Ishikawa (cell line): Measurements from ENCODE around the gene GRIN1.

ENCODE experiments used
- CEBPB ChIP-seq: IDR thresholded peaks from 2 replicates; pipeline ENCODE4 v1.6.1; 2012
- CREB1 ChIP-seq: IDR thresholded peaks from 2 replicates; pipeline ENCODE4 v1.6.1; 2012; ENCODE audit warnings: low read depth
- EGR1 ChIP-seq: IDR thresholded peaks from 2 replicates; pipeline ENCODE4 v1.6.1; 2012
- EP300 ChIP-seq: IDR thresholded peaks from 2 replicates; pipeline ENCODE4 v1.6.1; 2012; ENCODE audit warnings: borderline replicate concordance
- FOXM1 ChIP-seq: IDR thresholded peaks from 2 replicates; pipeline ENCODE4 v1.6.1; 2012; ENCODE audit warnings: low read depth, borderline replicate concordance
- NFIC ChIP-seq: IDR thresholded peaks from 2 replicates; pipeline ENCODE4 v1.6.1; 2012
- RAD21 ChIP-seq: IDR thresholded peaks from 2 replicates; pipeline ENCODE4 v1.6.1; 2012; ENCODE audit warnings: low read depth
- TAF1 ChIP-seq: IDR thresholded peaks from 2 replicates; pipeline ENCODE4 v1.6.1; 2012; ENCODE audit warnings: low read depth, mild to moderate bottlenecking
- TCF12 ChIP-seq: IDR thresholded peaks from 2 replicates; pipeline ENCODE4 v1.6.1; 2012; ENCODE audit warnings: low read depth
- TEAD4 ChIP-seq: IDR thresholded peaks from 2 replicates; pipeline ENCODE4 v1.6.1; 2012
- YY1 ChIP-seq: IDR thresholded peaks from 2 replicates; pipeline ENCODE4 v1.6.1; 2012; ENCODE audit warnings: low read depth
- ZBTB7A ChIP-seq: IDR thresholded peaks from 2 replicates; pipeline ENCODE4 v1.6.1; 2012; ENCODE audit warnings: low read depth
- TF ChIP-seq, protein P1 (sequence below): IDR thresholded peaks from 2 replicates; pipeline ENCODE4 v1.6.1; 2012
- TF ChIP-seq, protein P2 (sequence below): IDR thresholded peaks from 2 replicates; pipeline ENCODE4 v1.6.1; 2012; ENCODE audit warnings: low read depth, mild to moderate bottlenecking
- TF ChIP-seq, protein P3 (sequence below): IDR thresholded peaks from 2 replicates; pipeline ENCODE4 v1.6.1; 2012

GRIN1 gene

DNA sequence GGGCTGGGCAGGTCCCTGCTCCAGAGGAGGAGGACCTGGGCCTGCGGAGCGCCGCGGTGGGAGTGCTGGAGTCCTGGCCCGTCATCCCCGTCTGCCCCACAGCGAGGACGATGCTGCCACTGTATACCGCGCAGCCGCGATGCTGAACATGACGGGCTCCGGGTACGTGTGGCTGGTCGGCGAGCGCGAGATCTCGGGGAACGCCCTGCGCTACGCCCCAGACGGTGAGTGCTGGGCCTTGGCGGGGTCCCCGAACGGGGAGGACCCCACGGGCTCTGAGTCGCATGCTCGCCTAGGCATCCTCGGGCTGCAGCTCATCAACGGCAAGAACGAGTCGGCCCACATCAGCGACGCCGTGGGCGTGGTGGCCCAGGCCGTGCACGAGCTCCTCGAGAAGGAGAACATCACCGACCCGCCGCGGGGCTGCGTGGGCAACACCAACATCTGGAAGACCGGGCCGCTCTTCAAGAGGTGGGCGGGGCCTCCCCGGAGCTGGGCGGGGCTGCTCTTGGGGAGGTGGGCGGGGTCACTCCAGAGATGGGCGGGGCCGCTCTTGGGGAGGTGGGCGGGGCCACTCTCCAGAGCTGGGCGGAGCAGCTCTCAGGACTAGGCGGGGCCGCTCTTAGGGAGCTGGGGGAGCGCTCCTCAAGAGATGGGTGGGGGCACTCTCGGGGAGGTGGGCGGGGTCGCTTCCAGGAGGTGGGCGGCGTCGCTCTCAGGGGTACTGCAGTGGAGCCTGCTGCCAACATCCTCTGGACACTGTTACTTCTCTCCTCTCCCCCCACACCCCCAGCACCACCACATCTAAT is 17.8 kb downstream of the GRIN1 start:
- TF ChIP-seq TEAD4, result no peak
- TF ChIP-seq CEBPB, result no peak
- no peak for TF ChIP-seq FOXM1
- no peak for TF ChIP-seq EP300
- TF ChIP-seq, protein P1, sequence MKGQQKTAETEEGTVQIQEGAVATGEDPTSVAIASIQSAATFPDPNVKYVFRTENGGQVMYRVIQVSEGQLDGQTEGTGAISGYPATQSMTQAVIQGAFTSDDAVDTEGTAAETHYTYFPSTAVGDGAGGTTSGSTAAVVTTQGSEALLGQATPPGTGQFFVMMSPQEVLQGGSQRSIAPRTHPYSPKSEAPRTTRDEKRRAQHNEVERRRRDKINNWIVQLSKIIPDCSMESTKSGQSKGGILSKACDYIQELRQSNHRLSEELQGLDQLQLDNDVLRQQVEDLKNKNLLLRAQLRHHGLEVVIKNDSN, result no peak
- TF ChIP-seq EGR1, result no peak
- TF ChIP-seq, protein P2, sequence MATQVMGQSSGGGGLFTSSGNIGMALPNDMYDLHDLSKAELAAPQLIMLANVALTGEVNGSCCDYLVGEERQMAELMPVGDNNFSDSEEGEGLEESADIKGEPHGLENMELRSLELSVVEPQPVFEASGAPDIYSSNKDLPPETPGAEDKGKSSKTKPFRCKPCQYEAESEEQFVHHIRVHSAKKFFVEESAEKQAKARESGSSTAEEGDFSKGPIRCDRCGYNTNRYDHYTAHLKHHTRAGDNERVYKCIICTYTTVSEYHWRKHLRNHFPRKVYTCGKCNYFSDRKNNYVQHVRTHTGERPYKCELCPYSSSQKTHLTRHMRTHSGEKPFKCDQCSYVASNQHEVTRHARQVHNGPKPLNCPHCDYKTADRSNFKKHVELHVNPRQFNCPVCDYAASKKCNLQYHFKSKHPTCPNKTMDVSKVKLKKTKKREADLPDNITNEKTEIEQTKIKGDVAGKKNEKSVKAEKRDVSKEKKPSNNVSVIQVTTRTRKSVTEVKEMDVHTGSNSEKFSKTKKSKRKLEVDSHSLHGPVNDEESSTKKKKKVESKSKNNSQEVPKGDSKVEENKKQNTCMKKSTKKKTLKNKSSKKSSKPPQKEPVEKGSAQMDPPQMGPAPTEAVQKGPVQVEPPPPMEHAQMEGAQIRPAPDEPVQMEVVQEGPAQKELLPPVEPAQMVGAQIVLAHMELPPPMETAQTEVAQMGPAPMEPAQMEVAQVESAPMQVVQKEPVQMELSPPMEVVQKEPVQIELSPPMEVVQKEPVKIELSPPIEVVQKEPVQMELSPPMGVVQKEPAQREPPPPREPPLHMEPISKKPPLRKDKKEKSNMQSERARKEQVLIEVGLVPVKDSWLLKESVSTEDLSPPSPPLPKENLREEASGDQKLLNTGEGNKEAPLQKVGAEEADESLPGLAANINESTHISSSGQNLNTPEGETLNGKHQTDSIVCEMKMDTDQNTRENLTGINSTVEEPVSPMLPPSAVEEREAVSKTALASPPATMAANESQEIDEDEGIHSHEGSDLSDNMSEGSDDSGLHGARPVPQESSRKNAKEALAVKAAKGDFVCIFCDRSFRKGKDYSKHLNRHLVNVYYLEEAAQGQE, result no peak
- no peak for TF ChIP-seq NFIC
- TF ChIP-seq RAD21, result no peak
- TF ChIP-seq TAF1, result no peak
- TF ChIP-seq CREB1, result no peak
- TF ChIP-seq, protein P3, sequence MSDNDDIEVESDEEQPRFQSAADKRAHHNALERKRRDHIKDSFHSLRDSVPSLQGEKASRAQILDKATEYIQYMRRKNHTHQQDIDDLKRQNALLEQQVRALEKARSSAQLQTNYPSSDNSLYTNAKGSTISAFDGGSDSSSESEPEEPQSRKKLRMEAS, result no peak
- no peak for TF ChIP-seq ZBTB7A
- TF ChIP-seq TCF12, result no peak
- TF ChIP-seq YY1, result no peak

DNA sequence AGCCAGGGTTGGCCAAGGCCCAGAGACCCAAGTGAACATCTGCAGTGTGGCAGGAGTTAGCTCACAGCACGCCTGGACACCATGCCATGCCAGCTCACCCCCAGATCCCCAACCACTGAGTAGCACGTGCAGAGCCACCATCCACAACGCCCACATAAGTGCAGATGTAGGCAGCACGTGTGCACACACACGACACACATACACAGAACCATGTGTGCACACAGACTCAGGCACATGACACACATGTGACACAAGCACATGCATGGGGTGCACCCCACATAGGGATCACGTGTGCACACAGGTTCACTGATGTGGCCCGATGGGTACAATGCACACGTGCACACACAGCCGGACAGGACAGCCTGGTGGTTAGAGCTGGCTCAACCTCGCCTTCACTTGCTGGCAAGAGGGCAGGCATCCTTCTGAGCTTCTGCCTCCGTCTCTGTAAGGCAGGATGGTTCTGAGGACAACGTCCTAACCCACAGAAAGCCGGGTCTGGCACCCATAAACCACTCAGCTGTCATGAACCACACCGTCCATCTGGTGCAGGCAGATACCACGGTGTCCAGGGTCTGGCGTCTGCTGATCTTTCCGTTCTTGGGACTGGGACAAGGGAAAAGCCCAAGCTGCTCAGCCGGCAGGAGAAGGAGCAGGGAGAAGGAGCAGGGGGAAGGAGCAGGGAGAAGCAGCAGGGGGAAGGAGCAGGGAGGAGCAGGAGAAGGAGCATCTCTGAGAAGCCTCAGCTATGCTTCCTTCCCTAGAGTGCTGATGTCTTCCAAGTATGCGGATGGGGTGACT is 18.9 kb downstream of the GRIN1 start:
- TF ChIP-seq, protein P2, result no peak
- TF ChIP-seq EGR1, result no peak
- TF ChIP-seq NFIC, result no peak
- no peak for TF ChIP-seq TCF12
- TF ChIP-seq ZBTB7A, result no peak
- no peak for TF ChIP-seq CEBPB
- TF ChIP-seq TEAD4, result no peak
- TF ChIP-seq YY1, result no peak
- TF ChIP-seq FOXM1, result no peak
- no peak for TF ChIP-seq CREB1
- TF ChIP-seq EP300, result no peak

DNA sequence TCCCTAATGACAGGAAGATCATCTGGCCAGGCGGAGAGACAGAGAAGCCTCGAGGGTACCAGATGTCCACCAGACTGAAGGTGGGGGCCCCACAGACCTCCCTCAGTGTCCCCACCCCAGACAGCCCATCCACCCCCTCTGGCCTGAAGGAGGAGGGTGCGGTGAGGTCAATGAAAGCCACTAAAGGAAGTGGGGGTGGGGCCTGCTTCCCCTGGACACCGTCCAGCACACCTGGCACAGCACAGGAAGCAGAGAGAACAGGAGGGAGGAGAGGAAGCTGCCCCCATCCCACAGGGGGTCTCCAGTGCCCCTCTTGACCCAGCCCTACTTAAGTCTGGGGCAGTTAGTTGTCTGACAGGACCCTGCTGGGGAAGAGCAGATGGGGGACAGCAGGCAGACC is 19.7 kb downstream of the GRIN1 start:
- no peak for TF ChIP-seq NFIC
- no peak for TF ChIP-seq CEBPB
- no peak for TF ChIP-seq YY1
- TF ChIP-seq ZBTB7A, result no peak
- no peak for TF ChIP-seq EP300
- TF ChIP-seq RAD21, result no peak
- TF ChIP-seq, protein P3, result no peak
- TF ChIP-seq TAF1, result no peak
- no peak for TF ChIP-seq EGR1
- TF ChIP-seq, protein P2, result no peak
- TF ChIP-seq, protein P1, result no peak
- no peak for TF ChIP-seq CREB1
- no peak for TF ChIP-seq TCF12
